SK-N-SH treated with all-trans-retinoic acid at 6 μM for 48 hours (cell line): ENCODE data around the gene RNF10.
A peak's percentile ranks its signal among the peaks of the same experiment; 100 is the strongest.
"Not testable (repeated sequence)": the region's sequence is repeated elsewhere in the genome, so short reads cannot be mapped to it uniquely, and the experiment has no call there.

Experiments used
- ATAC-seq: fragments of 200-7000 bp; cut with Tn5 transposase; 3 replicates; pipeline ENCODE4 v1.9.1; 2020; ENCODE audit warnings: mild to moderate bottlenecking, moderate library complexity
- ARNTL ChIP-seq: fragments of 450-650 bp; formaldehyde crosslinking; IDR thresholded peaks from 2 replicates; pipeline ENCODE4 v1.5.0; 2020; ENCODE audit warnings: low read depth, mild to moderate bottlenecking, moderate library complexity, borderline replicate concordance
- CREB5 ChIP-seq: fragments of 250-450 bp; sonication (Bioruptor Pico); IDR thresholded peaks from 2 replicates; pipeline ENCODE4 v1.5.1; 2020; ENCODE audit warnings: low read depth, mild to moderate bottlenecking, moderate library complexity
- CSDC2 ChIP-seq: fragments of 250-450 bp; sonication (Bioruptor Pico); IDR thresholded peaks from 2 replicates; pipeline ENCODE4 v1.5.0; 2020; ENCODE audit warnings: mild to moderate bottlenecking, moderate library complexity
- ESRRG ChIP-seq: fragments of 250-450 bp; sonication (Bioruptor Pico); IDR thresholded peaks from 2 replicates; pipeline ENCODE4 v1.6.1; 2021; ENCODE audit warnings: mild to moderate bottlenecking
- GLIS3 ChIP-seq: fragments of 250-450 bp; sonication (Bioruptor Pico); IDR thresholded peaks from 2 replicates; pipeline ENCODE4 v1.5.0; 2020; ENCODE audit warnings: mild to moderate bottlenecking, moderate library complexity
- ISL1 ChIP-seq: fragments of 250-450 bp; sonication (Bioruptor Pico); IDR thresholded peaks from 2 replicates; pipeline ENCODE4 v2.1.2; 2022; ENCODE audit warnings: mild to moderate bottlenecking, moderate library complexity
- OSR1 ChIP-seq: fragments of 250-450 bp; sonication (Bioruptor Pico); IDR thresholded peaks from 2 replicates; pipeline ENCODE4 v1.8.0; 2022; ENCODE audit warnings: moderate library complexity, mild to moderate bottlenecking, inconsistent platforms
- RARB ChIP-seq: fragments of 250-450 bp; sonication (Bioruptor Pico); IDR thresholded peaks from 2 replicates; pipeline ENCODE4 v1.8.0; 2021; ENCODE audit warnings: mild to moderate bottlenecking, moderate library complexity
- SNAI2 ChIP-seq: fragments of 250-450 bp; sonication (Bioruptor Pico); IDR thresholded peaks from 2 replicates; pipeline ENCODE4 v1.5.0; 2020; ENCODE audit warnings: mild to moderate bottlenecking, moderate library complexity
- TCF4 ChIP-seq: fragments of 250-450 bp; sonication (Bioruptor Pico); IDR thresholded peaks from 2 replicates; pipeline ENCODE4 v1.8.0; 2021; ENCODE audit warnings: mild to moderate bottlenecking, moderate library complexity, borderline replicate concordance
- TOX ChIP-seq: fragments of 250-450 bp; sonication (Bioruptor Pico); IDR thresholded peaks from 2 replicates; pipeline ENCODE4 v1.8.0; 2021; ENCODE audit warnings: mild to moderate bottlenecking, moderate library complexity, borderline replicate concordance
- ZC3H10 ChIP-seq: fragments of 250-450 bp; sonication (Bioruptor Pico); IDR thresholded peaks from 2 replicates; pipeline ENCODE4 v1.5.1; 2021; ENCODE audit warnings: mild to moderate bottlenecking, moderate library complexity
- ZFP3 ChIP-seq: fragments of 250-450 bp; sonication (Bioruptor Pico); IDR thresholded peaks from 2 replicates; pipeline ENCODE4 v1.5.0; 2020; ENCODE audit warnings: mild to moderate bottlenecking, moderate library complexity
- ZFP30 ChIP-seq: fragments of 450-650 bp; formaldehyde crosslinking; IDR thresholded peaks from 2 replicates; pipeline ENCODE4 v1.5.0; 2022; ENCODE audit warnings: mild to moderate bottlenecking, moderate library complexity
- ZNF565 ChIP-seq: fragments of 450-650 bp; formaldehyde crosslinking; conservative IDR thresholded peaks from 2 replicates; pipeline ENCODE4 v1.5.0; 2020; ENCODE audit warnings: low read depth, mild to moderate bottlenecking, moderate library complexity
- ZNF70 ChIP-seq: fragments of 450-650 bp; formaldehyde crosslinking; IDR thresholded peaks from 2 replicates; pipeline ENCODE4 v1.5.0; 2020; ENCODE audit warnings: mild to moderate bottlenecking, moderate library complexity
- ZNF8 ChIP-seq: fragments of 450-650 bp; formaldehyde crosslinking; IDR thresholded peaks from 2 replicates; pipeline ENCODE4 v1.5.0; 2020; ENCODE audit warnings: mild to moderate bottlenecking, moderate library complexity
- TF ChIP-seq, protein P1 (sequence below): fragments of 250-450 bp; sonication (Bioruptor Pico); IDR thresholded peaks from 2 replicates; pipeline ENCODE4 v1.5.0; 2020; ENCODE audit warnings: mild to moderate bottlenecking, moderate library complexity
- TF ChIP-seq, protein P2 (sequence below): fragments of 250-450 bp; sonication (Bioruptor Pico); IDR thresholded peaks from 2 replicates; pipeline ENCODE4 v1.8.0; 2020; ENCODE audit warnings: mild to moderate bottlenecking, moderate library complexity, borderline replicate concordance
- TF ChIP-seq, protein P3 (sequence below): fragments of 250-450 bp; sonication (Bioruptor Pico); IDR thresholded peaks from 2 replicates; pipeline ENCODE4 v1.5.1; 2021; ENCODE audit warnings: mild to moderate bottlenecking, moderate library complexity
- TF ChIP-seq, protein P4 (sequence below): fragments of 250-450 bp; sonication (Bioruptor Pico); IDR thresholded peaks from 2 replicates; pipeline ENCODE4 v1.8.0; 2021; ENCODE audit warnings: low read depth, mild to moderate bottlenecking, moderate library complexity, borderline replicate concordance

Gene RNF10

GRCh38 chr12:120534203-120534702 is at the start of gene RNF10:
TSS of gene RNF10 (plus strand) at chr12:120534356. CDS start at chr12:120534812, 456 bp downstream.
- peak; percentile 74 for ATAC-seq
- TF ChIP-seq ZNF565 (CRISPR knock-in tag): no peak
- TF ChIP-seq ARNTL (CRISPR knock-in tag): no peak
- TF ChIP-seq CSDC2 (CRISPR knock-in tag): no peak
- TF ChIP-seq ZNF8 (CRISPR knock-in tag): no peak
- no peak for TF ChIP-seq RARB (CRISPR knock-in tag)
- TF ChIP-seq, protein P1, sequence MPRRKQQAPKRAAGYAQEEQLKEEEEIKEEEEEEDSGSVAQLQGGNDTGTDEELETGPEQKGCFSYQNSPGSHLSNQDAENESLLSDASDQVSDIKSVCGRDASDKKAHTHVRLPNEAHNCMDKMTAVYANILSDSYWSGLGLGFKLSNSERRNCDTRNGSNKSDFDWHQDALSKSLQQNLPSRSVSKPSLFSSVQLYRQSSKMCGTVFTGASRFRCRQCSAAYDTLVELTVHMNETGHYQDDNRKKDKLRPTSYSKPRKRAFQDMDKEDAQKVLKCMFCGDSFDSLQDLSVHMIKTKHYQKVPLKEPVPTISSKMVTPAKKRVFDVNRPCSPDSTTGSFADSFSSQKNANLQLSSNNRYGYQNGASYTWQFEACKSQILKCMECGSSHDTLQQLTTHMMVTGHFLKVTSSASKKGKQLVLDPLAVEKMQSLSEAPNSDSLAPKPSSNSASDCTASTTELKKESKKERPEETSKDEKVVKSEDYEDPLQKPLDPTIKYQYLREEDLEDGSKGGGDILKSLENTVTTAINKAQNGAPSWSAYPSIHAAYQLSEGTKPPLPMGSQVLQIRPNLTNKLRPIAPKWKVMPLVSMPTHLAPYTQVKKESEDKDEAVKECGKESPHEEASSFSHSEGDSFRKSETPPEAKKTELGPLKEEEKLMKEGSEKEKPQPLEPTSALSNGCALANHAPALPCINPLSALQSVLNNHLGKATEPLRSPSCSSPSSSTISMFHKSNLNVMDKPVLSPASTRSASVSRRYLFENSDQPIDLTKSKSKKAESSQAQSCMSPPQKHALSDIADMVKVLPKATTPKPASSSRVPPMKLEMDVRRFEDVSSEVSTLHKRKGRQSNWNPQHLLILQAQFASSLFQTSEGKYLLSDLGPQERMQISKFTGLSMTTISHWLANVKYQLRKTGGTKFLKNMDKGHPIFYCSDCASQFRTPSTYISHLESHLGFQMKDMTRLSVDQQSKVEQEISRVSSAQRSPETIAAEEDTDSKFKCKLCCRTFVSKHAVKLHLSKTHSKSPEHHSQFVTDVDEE (CRISPR knock-in tag): no peak
- no peak for TF ChIP-seq CREB5
- TF ChIP-seq, protein P2, sequence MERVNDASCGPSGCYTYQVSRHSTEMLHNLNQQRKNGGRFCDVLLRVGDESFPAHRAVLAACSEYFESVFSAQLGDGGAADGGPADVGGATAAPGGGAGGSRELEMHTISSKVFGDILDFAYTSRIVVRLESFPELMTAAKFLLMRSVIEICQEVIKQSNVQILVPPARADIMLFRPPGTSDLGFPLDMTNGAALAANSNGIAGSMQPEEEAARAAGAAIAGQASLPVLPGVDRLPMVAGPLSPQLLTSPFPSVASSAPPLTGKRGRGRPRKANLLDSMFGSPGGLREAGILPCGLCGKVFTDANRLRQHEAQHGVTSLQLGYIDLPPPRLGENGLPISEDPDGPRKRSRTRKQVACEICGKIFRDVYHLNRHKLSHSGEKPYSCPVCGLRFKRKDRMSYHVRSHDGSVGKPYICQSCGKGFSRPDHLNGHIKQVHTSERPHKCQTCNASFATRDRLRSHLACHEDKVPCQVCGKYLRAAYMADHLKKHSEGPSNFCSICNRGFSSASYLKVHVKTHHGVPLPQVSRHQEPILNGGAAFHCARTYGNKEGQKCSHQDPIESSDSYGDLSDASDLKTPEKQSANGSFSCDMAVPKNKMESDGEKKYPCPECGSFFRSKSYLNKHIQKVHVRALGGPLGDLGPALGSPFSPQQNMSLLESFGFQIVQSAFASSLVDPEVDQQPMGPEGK (CRISPR knock-in tag): no peak
- TF ChIP-seq, protein P3, sequence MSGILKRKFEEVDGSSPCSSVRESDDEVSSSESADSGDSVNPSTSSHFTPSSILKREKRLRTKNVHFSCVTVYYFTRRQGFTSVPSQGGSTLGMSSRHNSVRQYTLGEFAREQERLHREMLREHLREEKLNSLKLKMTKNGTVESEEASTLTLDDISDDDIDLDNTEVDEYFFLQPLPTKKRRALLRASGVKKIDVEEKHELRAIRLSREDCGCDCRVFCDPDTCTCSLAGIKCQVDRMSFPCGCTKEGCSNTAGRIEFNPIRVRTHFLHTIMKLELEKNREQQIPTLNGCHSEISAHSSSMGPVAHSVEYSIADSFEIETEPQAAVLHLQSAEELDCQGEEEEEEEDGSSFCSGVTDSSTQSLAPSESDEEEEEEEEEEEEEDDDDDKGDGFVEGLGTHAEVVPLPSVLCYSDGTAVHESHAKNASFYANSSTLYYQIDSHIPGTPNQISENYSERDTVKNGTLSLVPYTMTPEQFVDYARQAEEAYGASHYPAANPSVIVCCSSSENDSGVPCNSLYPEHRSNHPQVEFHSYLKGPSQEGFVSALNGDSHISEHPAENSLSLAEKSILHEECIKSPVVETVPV: no peak
- no peak for TF ChIP-seq ESRRG (CRISPR knock-in tag)
- TF ChIP-seq, protein P4, sequence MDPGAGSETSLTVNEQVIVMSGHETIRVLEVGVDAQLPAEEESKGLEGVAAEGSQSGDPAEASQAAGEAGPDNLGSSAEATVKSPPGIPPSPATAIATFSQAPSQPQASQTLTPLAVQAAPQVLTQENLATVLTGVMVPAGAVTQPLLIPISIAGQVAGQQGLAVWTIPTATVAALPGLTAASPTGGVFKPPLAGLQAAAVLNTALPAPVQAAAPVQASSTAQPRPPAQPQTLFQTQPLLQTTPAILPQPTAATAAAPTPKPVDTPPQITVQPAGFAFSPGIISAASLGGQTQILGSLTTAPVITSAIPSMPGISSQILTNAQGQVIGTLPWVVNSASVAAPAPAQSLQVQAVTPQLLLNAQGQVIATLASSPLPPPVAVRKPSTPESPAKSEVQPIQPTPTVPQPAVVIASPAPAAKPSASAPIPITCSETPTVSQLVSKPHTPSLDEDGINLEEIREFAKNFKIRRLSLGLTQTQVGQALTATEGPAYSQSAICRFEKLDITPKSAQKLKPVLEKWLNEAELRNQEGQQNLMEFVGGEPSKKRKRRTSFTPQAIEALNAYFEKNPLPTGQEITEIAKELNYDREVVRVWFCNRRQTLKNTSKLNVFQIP (CRISPR knock-in tag): no peak
- TF ChIP-seq ZFP30 (CRISPR knock-in tag): no peak

DNA sequence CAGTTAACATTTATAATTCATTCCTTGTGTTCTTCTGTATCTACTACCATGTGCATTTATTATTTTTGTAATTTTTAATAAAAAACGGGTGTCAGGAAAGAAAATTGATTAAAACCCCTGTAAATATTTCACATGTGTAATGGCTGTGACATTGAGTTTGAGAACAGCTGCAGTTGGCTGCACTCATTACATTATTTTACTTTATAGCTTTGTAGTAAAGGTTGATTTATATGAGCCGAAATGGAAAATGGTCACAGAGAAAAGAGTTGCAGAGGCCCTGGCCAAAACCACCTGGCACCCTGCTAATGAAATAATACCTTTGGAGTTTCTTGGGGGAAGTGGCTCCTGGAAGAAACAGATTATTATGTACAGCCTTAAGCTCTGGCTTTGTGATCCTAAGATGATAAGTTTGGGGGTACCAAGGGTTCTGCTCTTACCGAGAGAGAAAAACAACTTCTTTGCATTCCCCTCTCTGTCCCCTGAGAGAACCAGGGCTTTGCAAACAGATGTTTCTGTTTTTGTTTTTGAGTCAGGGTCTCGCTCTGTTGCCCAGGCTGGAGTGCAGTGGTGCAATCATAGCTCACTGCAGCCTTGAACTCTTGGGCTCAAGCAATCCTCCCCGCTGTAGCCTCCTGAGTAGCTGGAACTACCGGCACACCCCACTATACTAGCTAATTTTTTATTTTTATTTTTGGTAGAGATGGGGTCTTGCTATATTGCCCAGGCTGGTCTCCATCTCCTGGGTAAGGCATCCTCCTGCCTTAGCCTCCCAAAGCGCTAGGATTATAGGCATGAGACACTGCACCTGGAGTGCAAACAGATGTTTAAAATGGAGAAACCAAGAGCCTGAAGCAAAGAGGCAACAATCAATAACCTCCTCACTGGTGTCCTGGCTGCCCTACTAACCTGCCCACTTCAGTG is 47.9 kb upstream of the RNF10 start:
- TF ChIP-seq TCF4 (CRISPR knock-in tag): peak; percentile 70; the same call in 1 of the 2 replicates
- TF ChIP-seq ISL1 (CRISPR knock-in tag): no peak
- ATAC-seq: no peak

DNA sequence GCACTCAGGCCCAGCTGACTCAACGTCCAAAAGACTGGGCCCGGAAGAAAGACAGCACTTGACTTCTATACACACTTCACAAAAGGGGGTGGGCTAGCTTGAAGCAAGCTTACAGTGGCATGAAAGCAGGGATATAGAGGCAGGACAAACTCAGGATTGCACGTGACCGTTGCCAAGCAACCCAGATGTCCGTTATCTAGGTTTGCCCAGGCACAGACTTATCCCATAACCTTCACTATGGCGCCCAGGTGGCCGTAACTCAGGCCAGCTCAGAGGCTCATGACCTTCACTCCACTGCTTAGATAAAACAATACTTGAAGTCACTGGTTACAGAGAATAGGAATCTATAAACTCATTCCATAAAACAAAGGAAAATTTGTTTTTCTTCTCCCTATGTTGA is 46.6 kb upstream of the RNF10 start:
- not testable (repeated sequence) for ATAC-seq

DNA sequence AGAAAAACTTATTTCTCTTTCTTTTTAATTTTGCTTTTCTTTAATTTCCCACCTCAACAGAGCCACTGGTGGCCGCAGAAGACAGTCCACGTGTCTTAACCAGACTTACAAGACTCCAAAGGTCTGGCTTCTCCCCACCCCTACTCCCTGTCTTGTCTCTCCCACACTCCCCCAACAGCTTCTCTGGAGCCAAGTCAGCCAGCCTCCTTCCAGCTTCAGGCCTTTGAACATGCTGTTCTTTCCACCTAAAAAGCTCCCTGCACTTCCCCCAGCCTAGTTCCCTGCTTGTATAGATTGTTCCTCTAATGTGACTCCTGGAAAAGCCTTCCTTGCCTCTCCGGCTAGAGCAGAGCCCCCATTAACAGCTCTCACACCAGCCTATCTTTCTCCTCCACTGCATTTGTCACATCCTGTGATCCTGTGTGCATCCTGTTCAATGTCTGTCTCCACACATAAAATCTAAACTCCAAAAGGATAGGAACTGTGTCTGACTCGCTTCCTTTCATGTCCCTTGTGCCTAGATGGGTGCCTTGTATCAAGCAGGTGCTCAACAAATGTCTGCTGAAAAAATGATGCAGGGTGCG is 46.0 kb upstream of the RNF10 start:
- ATAC-seq: no peak
- TF ChIP-seq, protein P3: no peak
- TF ChIP-seq ZFP3 (CRISPR knock-in tag): no peak
- TF ChIP-seq ZNF565 (CRISPR knock-in tag): no peak
- no peak for TF ChIP-seq ZNF70 (CRISPR knock-in tag)
- no peak for TF ChIP-seq SNAI2 (CRISPR knock-in tag)
- no peak for TF ChIP-seq GLIS3 (CRISPR knock-in tag)
- no peak for TF ChIP-seq ZC3H10 (CRISPR knock-in tag)
- TF ChIP-seq OSR1: no peak
- TF ChIP-seq CSDC2 (CRISPR knock-in tag): no peak
- TF ChIP-seq, protein P2 (CRISPR knock-in tag): no peak
- no peak for TF ChIP-seq ARNTL (CRISPR knock-in tag)
- no peak for TF ChIP-seq TOX (CRISPR knock-in tag)
